SK-N-MC (cell line): ENCODE results near the gene GLI1.
"Not testable (repeated sequence)": the region's sequence is repeated elsewhere in the genome, so short reads cannot be mapped to it uniquely, and the experiment has no call there.

ENCODE experiments used
- DNase-seq: peaks from one replicate; pipeline ENCODE4 v3.0.0-alpha.2; 2011; ENCODE audit warnings: low read depth, low spot score
- H3K27ac ChIP-seq: fragments of 200-600 bp; sonication (generic); 2 replicates; pipeline ENCODE4 v1.5.1; 2016; ENCODE audit warnings: mixed run types
- H3K36me3 ChIP-seq: fragments of 200-600 bp; sonication (generic); 2 replicates; pipeline ENCODE4 v1.6.1; 2017; ENCODE audit warnings: antibody characterized with exemption, low read length, mixed read lengths; ENCODE audit not compliant: insufficient read depth
- H3K4me3 ChIP-seq: fragments of 200-600 bp; sonication (generic); 2 replicates; pipeline ENCODE4 v1.5.1; 2016
- H3K9ac ChIP-seq: fragments of 200-600 bp; sonication (generic); 2 replicates; pipeline ENCODE4 v1.8.0; 2017; ENCODE audit warnings: mixed run types, mixed read lengths; ENCODE audit not compliant: insufficient read length
- H3K9me3 ChIP-seq: fragments of 200-600 bp; sonication (generic); 2 replicates; pipeline ENCODE4 v1.6.1; 2017; ENCODE audit warnings: low read depth, mild to moderate bottlenecking, antibody characterized with exemption, low read length, moderate library complexity, mixed read lengths
- EZH2 ChIP-seq: fragments of 200-600 bp; sonication (generic); IDR thresholded peaks from one replicate; pipeline ENCODE4 v1.6.1; 2017; ENCODE audit warnings: antibody characterized with exemption
- FOXP2 ChIP-seq: optimal IDR thresholded peaks from 2 replicates; pipeline ENCODE3; 2011; ENCODE audit warnings: mild to moderate bottlenecking, moderate library complexity; ENCODE audit not compliant: insufficient read depth; ENCODE audit errors: extremely low read length, control extremely low read depth
- POLR2AphosphoS5 ChIP-seq: IDR thresholded peaks from 2 replicates; pipeline ENCODE4 v1.6.1; 2012; ENCODE audit warnings: mild to moderate bottlenecking, low read depth, low read length, borderline replicate concordance

The GLI1 gene

DNA sequence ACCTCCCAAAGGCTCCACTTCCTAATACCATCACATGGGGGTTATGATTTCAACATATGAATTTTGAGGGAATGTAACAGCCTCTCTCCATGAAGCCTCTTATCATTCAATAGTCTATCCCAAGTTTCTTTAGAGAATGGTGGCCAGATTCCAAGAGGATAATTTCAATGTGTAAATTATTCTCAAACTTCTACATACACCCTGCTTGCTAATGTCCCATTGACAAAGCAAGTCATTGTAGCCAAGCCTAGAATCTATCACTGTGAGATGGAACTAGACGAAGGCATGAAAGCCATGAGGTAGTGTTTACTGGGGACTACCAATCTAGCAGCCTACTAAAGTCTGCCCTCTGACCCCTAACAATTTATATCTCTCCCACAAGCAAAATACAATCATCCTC is 21.2 kb upstream of the GLI1 start:
- no peak overlapping the region for H3K4me3 ChIP-seq
- no peaks in the 10 kb centered on the region for H3K9me3 ChIP-seq
- no peak overlapping the region for H3K9ac ChIP-seq
- DNase-seq = no peak
- H3K27ac ChIP-seq = no peak overlapping the region
- H3K36me3 ChIP-seq = no peaks in the 10 kb centered on the region
- TF ChIP-seq POLR2AphosphoS5 (no peak), EZH2 (no peak), FOXP2 (no peak)

DNA sequence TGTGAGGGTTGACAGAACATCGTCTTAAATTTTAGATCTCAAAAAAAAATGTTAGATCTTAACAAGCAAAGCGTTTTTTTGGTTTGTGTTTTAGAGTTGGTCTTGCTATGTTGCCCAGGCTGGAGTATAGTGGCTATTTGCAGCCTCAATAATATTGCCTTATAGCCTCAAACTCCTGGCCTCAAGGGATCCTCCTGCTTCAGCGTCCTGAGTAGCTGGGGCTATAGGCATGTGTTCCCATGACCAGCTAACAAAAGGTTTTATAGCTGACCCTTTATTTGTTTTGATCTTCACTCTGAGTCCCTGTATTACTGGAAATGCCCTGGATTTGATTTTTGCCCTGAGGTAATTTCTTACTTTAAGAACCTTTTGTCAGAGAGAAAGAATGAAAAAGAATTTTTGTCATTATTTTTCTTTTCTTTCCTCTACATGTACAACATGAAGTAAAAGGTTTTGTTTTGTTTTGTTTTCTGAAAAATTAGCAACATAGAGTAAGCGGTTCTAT is 19.8 kb upstream of the GLI1 start:
- no peaks in the 10 kb centered on the region for H3K9me3 ChIP-seq
- H3K27ac ChIP-seq = no peak overlapping the region
- no peak overlapping the region for H3K9ac ChIP-seq
- no peak for DNase-seq
- TF ChIP-seq EZH2 (no peak), FOXP2 (no peak), POLR2AphosphoS5 (no peak)
- no peak overlapping the region for H3K4me3 ChIP-seq
- H3K36me3 ChIP-seq = no peaks in the 10 kb centered on the region

DNA sequence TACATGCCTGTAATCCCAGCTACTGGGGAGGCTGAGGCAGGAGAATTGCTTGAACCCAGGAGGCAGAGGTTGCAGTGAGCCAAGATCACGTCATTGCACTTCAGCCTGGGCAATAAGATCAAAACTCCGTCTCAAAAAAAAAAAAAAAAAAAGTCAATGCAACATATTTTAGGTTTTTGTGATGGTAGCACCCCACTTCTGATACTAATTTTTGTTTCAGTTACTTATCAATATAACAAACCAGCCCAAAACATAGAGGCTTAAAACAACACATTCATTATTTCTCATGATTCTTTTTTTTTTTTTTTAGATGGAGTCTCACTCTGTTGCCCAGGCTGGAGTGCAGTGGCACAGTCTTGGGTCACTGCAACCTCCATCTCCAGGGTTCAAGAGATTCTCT is 18.2 kb upstream of the GLI1 start:
- H3K9me3 ChIP-seq, H3K4me3 ChIP-seq, H3K36me3 ChIP-seq, H3K9ac ChIP-seq, H3K27ac ChIP-seq, DNase-seq: not testable (repeated sequence)

DNA sequence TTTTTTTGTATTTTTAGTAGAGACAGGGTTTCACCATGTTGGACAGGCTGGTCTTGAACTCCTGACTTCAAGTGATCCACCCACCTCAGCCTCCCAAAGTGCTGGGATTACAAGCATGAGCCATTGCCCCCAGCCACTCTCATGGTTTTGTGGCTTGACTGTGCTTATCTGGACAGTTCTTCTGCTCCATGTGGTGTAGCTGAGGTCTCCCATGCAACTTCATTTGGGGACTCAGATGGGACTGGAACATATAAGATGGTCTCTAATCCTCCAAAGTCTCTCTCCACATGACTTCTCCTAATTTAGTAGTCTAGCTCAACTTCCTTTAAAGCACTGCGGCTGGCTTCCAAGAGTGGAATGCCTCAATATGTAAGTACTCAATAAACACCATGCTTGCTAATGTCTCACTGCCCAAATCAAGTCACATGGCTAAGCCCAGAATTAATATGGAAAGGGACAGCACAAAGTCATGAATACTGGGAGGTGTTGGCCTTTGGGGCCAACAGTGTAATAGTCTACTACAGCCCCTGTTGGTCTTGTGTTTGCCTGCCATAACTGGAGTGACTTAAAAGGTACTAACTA is 17.6 kb upstream of the GLI1 start:
- no peaks in the 10 kb centered on the region for H3K9me3 ChIP-seq
- DNase-seq = no peak
- H3K9ac ChIP-seq = no peak overlapping the region
- TF ChIP-seq FOXP2 (no peak), EZH2 (no peak), POLR2AphosphoS5 (no peak)
- no peak overlapping the region for H3K4me3 ChIP-seq
- no peaks in the 10 kb centered on the region for H3K36me3 ChIP-seq
- H3K27ac ChIP-seq = no peak overlapping the region

DNA sequence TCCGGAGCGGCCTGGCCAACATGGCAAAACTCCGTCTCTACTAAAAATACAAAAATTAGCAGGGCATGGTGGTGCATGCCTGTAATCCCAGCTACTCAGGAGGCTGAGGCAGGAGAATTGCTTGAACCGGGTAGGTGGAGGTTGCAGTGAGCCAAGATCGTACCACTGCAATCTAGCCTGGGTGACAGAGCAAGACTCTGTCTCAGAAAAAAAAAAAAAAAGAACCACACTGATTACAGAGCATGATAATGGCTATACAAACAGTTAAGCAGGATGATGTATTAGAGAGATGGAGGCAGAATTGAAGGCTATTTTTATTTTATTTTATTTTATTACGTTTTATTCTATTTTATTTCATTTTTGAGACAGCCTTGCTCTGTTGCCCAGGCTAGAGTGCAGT is 15.2 kb upstream of the GLI1 start:
- DNase-seq, H3K36me3 ChIP-seq, H3K9ac ChIP-seq, H3K9me3 ChIP-seq, H3K4me3 ChIP-seq, H3K27ac ChIP-seq: not testable (repeated sequence)

DNA sequence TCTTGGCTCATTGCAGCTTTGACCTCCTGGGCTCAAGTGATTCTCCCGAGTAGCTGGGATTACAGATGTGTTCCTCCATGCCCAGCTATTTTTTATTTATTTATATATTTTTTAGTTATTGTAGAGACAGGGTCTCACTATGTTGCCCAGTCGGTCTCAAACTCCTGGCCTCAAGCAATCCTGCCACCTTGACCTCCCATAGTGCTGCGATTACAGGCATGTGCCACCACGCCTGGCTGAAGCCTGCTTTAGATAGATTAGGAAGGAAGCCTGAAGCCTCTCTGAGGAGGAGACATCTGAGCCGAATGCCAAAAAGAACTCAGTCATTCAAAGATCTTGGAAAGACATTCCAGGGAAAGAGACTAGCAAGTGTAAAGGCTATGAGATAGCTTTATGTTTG is 14.8 kb upstream of the GLI1 start:
- H3K27ac ChIP-seq = no peak overlapping the region
- no peak overlapping the region for H3K4me3 ChIP-seq
- H3K9me3 ChIP-seq = no peaks in the 10 kb centered on the region
- H3K9ac ChIP-seq = no peak overlapping the region
- H3K36me3 ChIP-seq = no peaks in the 10 kb centered on the region
- no peak for DNase-seq
- TF ChIP-seq FOXP2 = no peak
- TF ChIP-seq EZH2 = no peak
- no peak for TF ChIP-seq POLR2AphosphoS5

DNA sequence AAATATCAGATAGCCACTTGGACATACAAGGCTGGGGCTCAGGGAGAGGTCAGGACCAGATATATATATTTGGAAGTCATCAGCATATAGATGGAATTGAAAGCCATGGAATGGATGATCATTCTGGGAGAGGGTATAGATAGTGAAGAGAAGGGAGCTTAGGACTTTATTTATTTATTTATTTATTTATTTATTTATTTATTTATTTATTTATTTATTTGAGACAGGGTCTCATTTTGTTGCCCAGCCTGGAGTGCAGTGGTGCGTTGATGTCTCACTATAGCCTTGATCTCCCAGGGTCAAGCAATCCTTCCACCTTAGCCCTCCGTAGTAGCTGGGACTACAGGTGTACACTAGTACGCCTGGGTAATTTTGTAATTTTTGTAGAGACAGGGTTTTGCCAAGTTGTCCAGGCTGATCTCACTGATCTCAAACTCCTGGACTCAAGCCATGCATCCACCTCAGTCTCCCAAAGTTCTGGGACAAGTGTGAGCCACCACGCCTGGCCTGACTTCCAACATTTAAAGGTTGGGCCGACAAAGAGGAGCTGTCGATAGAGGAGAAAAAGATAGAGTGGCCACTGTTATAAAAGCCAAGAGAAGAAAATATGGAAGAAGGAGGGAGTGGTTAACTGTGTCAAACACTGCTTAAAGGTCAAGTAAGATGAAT is 13.2 kb upstream of the GLI1 start:
- Histone ChIP-seq H3K4me3 (no peak overlapping the region), H3K27ac (no peak overlapping the region)
- DNase-seq = no peak

DNA sequence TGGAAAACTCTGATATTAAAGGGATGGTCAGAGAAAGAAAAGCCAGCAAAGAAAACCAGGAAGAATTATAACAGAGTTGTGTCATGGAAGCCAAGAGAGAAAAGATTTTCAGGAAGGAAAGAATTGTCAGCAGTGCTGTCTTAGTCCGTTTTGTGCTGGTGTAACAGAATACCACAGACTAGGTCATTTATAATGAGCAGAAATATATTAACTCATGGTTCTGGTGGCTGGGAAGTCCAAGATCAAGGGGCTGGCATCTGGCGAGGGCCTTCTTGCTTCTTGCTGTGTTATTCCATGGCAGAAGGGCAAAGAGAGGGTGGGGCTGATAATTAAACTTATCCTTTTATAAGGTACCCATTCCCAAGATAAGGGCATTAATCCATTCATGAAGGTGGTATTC is 10.9 kb upstream of the GLI1 start:
- Histone ChIP-seq H3K27ac (no peak overlapping the region), H3K9ac (no peak overlapping the region), H3K36me3 (no peaks in the 10 kb centered on the region), H3K4me3 (no peak overlapping the region), H3K9me3 (no peaks in the 10 kb centered on the region)
- no peak for TF ChIP-seq POLR2AphosphoS5
- TF ChIP-seq FOXP2 = no peak
- no peak for TF ChIP-seq EZH2
- no peak for DNase-seq

More for the DNA sequence above, 13.2 kb upstream of the GLI1 start:
- H3K9me3 ChIP-seq = no peaks in the 10 kb centered on the region
- H3K9ac ChIP-seq = no peak overlapping the region
- TF ChIP-seq FOXP2 (no peak), POLR2AphosphoS5 (no peak), EZH2 (no peak)
- H3K36me3 ChIP-seq = no peaks in the 10 kb centered on the region

DNA sequence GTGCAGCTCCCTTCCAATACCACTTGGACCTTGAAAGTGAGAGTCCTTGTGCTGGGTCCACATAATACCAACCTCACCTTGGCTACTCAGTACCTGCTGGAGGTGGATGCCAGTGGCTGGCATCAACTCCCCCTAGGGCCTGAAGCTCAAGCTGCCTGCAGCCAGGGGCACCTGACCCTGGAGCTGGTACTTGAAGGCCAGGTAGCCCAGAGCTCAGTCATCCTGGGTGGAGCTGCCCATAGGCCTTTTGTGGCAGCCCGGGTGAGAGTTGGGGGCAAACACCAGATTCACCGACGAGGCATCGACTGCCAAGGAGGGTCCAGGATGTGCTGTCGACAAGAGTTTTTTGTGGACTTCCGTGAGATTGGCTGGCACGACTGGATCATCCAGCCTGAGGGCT is 10.2 kb upstream of the GLI1 start:
- Histone ChIP-seq H3K27ac (no peak overlapping the region), H3K9me3 (no peaks in the 10 kb centered on the region), H3K36me3 (no peaks in the 10 kb centered on the region), H3K4me3 (no peak overlapping the region), H3K9ac (no peak overlapping the region)
- DNase-seq = no peak
- TF ChIP-seq EZH2 = no peak
- TF ChIP-seq POLR2AphosphoS5 = no peak
- no peak for TF ChIP-seq FOXP2
